B cell (primary cell): Measurements from ENCODE around the gene IGF1R. TPM values are rescaled to one million over a fixed set of nuclear protein-coding genes. Genes with fewer than 3 reads are reported as not detected.

Experiments used
- ATAC-seq: fragments of 200-7000 bp; cut with Tn5 transposase; one replicate; pipeline ENCODE4 v1.10.0; 2021; ENCODE audit warnings: low read depth, mild to moderate bottlenecking, moderate number of reproducible peaks, moderate library complexity
- CTCF ChIA-PET: fragments of 350-600 bp; sonication (Branson Sonifier 250); formaldehyde crosslinking; loops from one replicate; lab custom pipeline; 2021; ENCODE audit warnings: antibody characterized with exemption, inconsistent platforms; lab: Charles Lee
- POLR2A ChIA-PET: fragments of 350-600 bp; sonication (Branson Sonifier 250); formaldehyde crosslinking; loops from one replicate; lab custom pipeline; 2021; ENCODE audit warnings: antibody characterized with exemption; lab: Charles Lee
- DNase-seq: peaks from one replicate; pipeline ENCODE4 v3.0.0; 2013
- H2AFZ ChIP-seq: 2 replicates; pipeline ENCODE4 v1.6.1; 2012; ENCODE audit warnings: mild to moderate bottlenecking, low read depth, low read length; ENCODE audit not compliant: insufficient read depth, poor library complexity, severe bottlenecking
- H3K27ac ChIP-seq, 2 donors: 1 replicate in 1 of 2; 2 replicates in 1 of 2; pipeline ENCODE4 v1.5.1; 2012 to 2013; ENCODE audit warnings: low read length in 2 of 2, mild to moderate bottlenecking in 2 of 2, moderate library complexity in 1 of 2
- H3K27me3 ChIP-seq, 4 experiments: fragments of 200-600 bp in 1 of 4; sonication (generic) in 1 of 4; replicated peaks in 1 of 4; 1 replicate in 2 of 4; 2 replicates in 2 of 4; pipeline versions ENCODE4 v1.6.1 to v1.7.0; 2013 to 2016; ENCODE audit warnings: low read length in 3 of 4, mild to moderate bottlenecking in 2 of 4, mixed read lengths in 1 of 4, moderate library complexity in 1 of 4; ENCODE audit not compliant: insufficient read depth in 4 of 4, control insufficient read depth in 3 of 4; ENCODE audit errors: control extremely low read depth in 1 of 4
- H3K36me3 ChIP-seq, 2 experiments: replicated peaks in 1 of 2; 1 replicate in 1 of 2; 2 replicates in 1 of 2; pipeline versions ENCODE4 v1.6.1 to v1.7.1; 2013; ENCODE audit warnings: low read length in 1 of 2; ENCODE audit not compliant: insufficient read depth in 2 of 2, control insufficient read depth in 1 of 2; ENCODE audit errors: control extremely low read depth in 1 of 2, extremely low read depth in 1 of 2
- H3K4me1 ChIP-seq, 2 donors: fragments of 200-600 bp in 1 of 2; sonication (generic) in 1 of 2; 1 replicate in 1 of 2; 2 replicates in 1 of 2; pipeline versions ENCODE4 v1.5.1 to v1.6.1; 2013 to 2017; ENCODE audit warnings: low read length in 2 of 2; ENCODE audit not compliant: control insufficient read depth in 2 of 2, insufficient read depth in 2 of 2
- H3K4me2 ChIP-seq: replicated peaks from 2 replicates; pipeline ENCODE3; 2012; ENCODE audit warnings: mild to moderate bottlenecking, low read depth, low read length; ENCODE audit not compliant: poor library complexity, severe bottlenecking
- H3K4me3 ChIP-seq, 5 experiments: fragments of 200-600 bp in 1 of 5; sonication (generic) in 1 of 5; 1 replicate in 3 of 5; 2 replicates in 2 of 5; pipeline versions ENCODE4 v1.5.1 to v1.7.0; 2011 to 2016; ENCODE audit warnings: low read length in 4 of 5, mild to moderate bottlenecking in 4 of 5, low read depth in 2 of 5, control low read depth in 1 of 5, moderate library complexity in 1 of 5; ENCODE audit not compliant: insufficient read depth in 1 of 5; ENCODE audit errors: control extremely low read depth in 1 of 5, extremely low read depth in 1 of 5
- H3K79me2 ChIP-seq: fragments of 200-600 bp; sonication (generic); one replicate; pipeline ENCODE4 v1.6.0; 2016; ENCODE audit warnings: low read length; ENCODE audit not compliant: control insufficient read depth, insufficient read depth
- H3K9ac ChIP-seq: fragments of 200-600 bp; sonication (generic); 2 replicates; pipeline ENCODE4 v1.6.1; 2017; ENCODE audit warnings: mild to moderate bottlenecking, low read length, moderate library complexity
- H3K9me3 ChIP-seq, 3 donors: one replicate each; pipeline versions ENCODE4 v1.6.1 to v1.7.1; 2013; ENCODE audit warnings: low read length in 2 of 3; ENCODE audit not compliant: control insufficient read depth in 2 of 3, insufficient read depth in 1 of 3; ENCODE audit errors: control extremely low read depth in 1 of 3
- H4K20me1 ChIP-seq: 2 replicates; pipeline ENCODE4 v1.6.0; 2012; ENCODE audit warnings: mild to moderate bottlenecking, low read length; ENCODE audit not compliant: insufficient read depth, control insufficient read depth, poor library complexity, severe bottlenecking
- H3K27ac Mint-ChIP-seq: one replicate; pipeline ENCODE4 v1.8.0; 2021; ENCODE audit warnings: mixed read lengths
- H3K27me3 Mint-ChIP-seq: one replicate; pipeline ENCODE4 v1.8.0; 2021; ENCODE audit warnings: mixed read lengths
- H3K4me1 Mint-ChIP-seq: one replicate; pipeline ENCODE4 v1.8.0; 2021; ENCODE audit warnings: mixed read lengths
- H3K4me3 Mint-ChIP-seq: one replicate; pipeline ENCODE4 v1.8.0; 2021; ENCODE audit warnings: mixed read lengths
- H3K9me3 Mint-ChIP-seq: one replicate; pipeline ENCODE4 v1.8.0; 2022; ENCODE audit warnings: mixed read lengths; ENCODE audit not compliant: insufficient read depth
- CTCF ChIP-seq: fragments of 200-600 bp; IDR thresholded peaks from one replicate; pipeline ENCODE4 v1.8.0; 2022; ENCODE audit warnings: antibody characterized with exemption, mild to moderate bottlenecking
- EZH2 ChIP-seq: IDR thresholded peaks from 2 replicates; pipeline ENCODE4 v1.6.1; 2012; ENCODE audit warnings: borderline replicate concordance, low read depth, mild to moderate bottlenecking, moderate library complexity, low read length; ENCODE audit not compliant: insufficient read depth, poor library complexity, severe bottlenecking
- whole genome bisulfite sequencing: methylation state at CpG from one replicate; pipeline ENCODE4 v1.1.5; 2013; ENCODE audit warnings: missing lambda C conversion rate; ENCODE audit not compliant: insufficient coverage; 5-methylcytosine and 5-hydroxymethylcytosine counted together
- intact Hi-C: fragments of 100-400 bp; cut with micrococcal nuclease; formaldehyde crosslinking; loops from one replicate; pipeline ENCODE4 v1.10.0; 2022
- polyA plus RNA-seq: library from polyadenylated mRNA; depleted of rRNA; stranded (reverse); fragments of >200 nt; gene quantifications from 2 replicates; pipeline ENCODE4 v1.2.3, GENCODE V29; 2012
- total RNA-seq, 2 donors: library from RNA; stranded (reverse); fragments of 120-200 nt in 1 of 2; gene quantifications; 1 replicate in 1 of 2; 2 replicates in 1 of 2; pipeline versions ENCODE4 v1.2.3 to v1.2.4, GENCODE V29; 2013 to 2022

IGF1R gene
- total and polyA plus RNA-seq, 2 donors (not counting 1 experiment from before 2014, with no cell fraction given), result 5.4 to 23.1 TPM

GRCh38 chr15:98959640-98960007 lies 311.3 kb downstream of the IGF1R start:
- Histone ChIP-seq H3K36me3 (peaks cover 8 to 9% of the 10 kb centered on the region in 2 experiments), H4K20me1 (no peaks in the 10 kb centered on the region), H3K9me3 (peaks cover 0 to 16% (median 7%) of the 10 kb centered on the region in 3 donors), H3K9ac (no peak overlapping the region), H2AFZ (no peak overlapping the region), H3K27ac (no peak overlapping the region), H3K4me3 (no peak overlapping the region), H3K4me1 (no peaks in the 10 kb centered on the region), H3K4me2 (no peak overlapping the region), H3K79me2 (no peaks in the 10 kb centered on the region), H3K27me3 (no peaks in the 10 kb centered on the region)
- ATAC-seq (no peak), DNase-seq (no peak)
- no peak overlapping the region for H3K4me3 Mint-ChIP-seq
- POLR2A ChIA-PET, result no interaction called here
- TF ChIP-seq EZH2 (no peak), CTCF (no peak)
- WGBS, result 100% methylated on average over 2 of the region's 3 CpGs
- H3K9me3 Mint-ChIP-seq, result peaks cover 5% of the 10 kb centered on the region
- intact Hi-C loops, result no loop called here
- no peaks in the 10 kb centered on the region for H3K4me1 Mint-ChIP-seq
- H3K27ac Mint-ChIP-seq, result no peak overlapping the region
- CTCF ChIA-PET, result no interaction called here
- H3K27me3 Mint-ChIP-seq, result no peaks in the 10 kb centered on the region

- no peak overlapping the region for H3K4me3 Mint-ChIP-seq
- Histone ChIP-seq H3K4me2 (no peak overlapping the region), H4K20me1 (no peaks in the 10 kb centered on the region), H3K9me3 (peaks cover 0 to 16% (median 7%) of the 10 kb centered on the region in 3 donors), H3K79me2 (no peaks in the 10 kb centered on the region), H3K36me3 (peaks cover 8 to 9% of the 10 kb centered on the region in 2 experiments), H3K27ac (no peak overlapping the region), H3K4me3 (no peak overlapping the region), H3K27me3 (no peaks in the 10 kb centered on the region), H3K4me1 (no peaks in the 10 kb centered on the region), H3K9ac (no peak overlapping the region), H2AFZ (no peak overlapping the region)
- WGBS, result 96% methylated on average over 21 of the region's 21 CpGs
- intact Hi-C loops, result no loop called here
- DNase-seq (no peak), ATAC-seq (no peak)
- ChIA-PET POLR2A (no interaction called here), CTCF (no interaction called here)
- H3K4me1 Mint-ChIP-seq, result no peaks in the 10 kb centered on the region
- H3K9me3 Mint-ChIP-seq, result peaks cover 5% of the 10 kb centered on the region
- no peak overlapping the region for H3K27ac Mint-ChIP-seq
- TF ChIP-seq CTCF (no peak), EZH2 (no peak)
- no peaks in the 10 kb centered on the region for H3K27me3 Mint-ChIP-seq
These were observed 312.3 kb downstream of the IGF1R start for GRCh38 chr15:98960555-98961050.
